ENCODE data around the gene TMEM151A.
"Not testable (repeated sequence)": the region's sequence is repeated elsewhere in the genome, so short reads cannot be mapped to it uniquely, and the experiment has no call there.

TMEM151A gene

GRCh38 chr11:66291706-66292542, at the start of gene TMEM151A:
Gene TMEM151A, plus strand, starts transcription at chr11:66291894. Its CDS starts 120 bp downstream, at chr11:66292014.
- ATAC-seq = no peak

DNA sequence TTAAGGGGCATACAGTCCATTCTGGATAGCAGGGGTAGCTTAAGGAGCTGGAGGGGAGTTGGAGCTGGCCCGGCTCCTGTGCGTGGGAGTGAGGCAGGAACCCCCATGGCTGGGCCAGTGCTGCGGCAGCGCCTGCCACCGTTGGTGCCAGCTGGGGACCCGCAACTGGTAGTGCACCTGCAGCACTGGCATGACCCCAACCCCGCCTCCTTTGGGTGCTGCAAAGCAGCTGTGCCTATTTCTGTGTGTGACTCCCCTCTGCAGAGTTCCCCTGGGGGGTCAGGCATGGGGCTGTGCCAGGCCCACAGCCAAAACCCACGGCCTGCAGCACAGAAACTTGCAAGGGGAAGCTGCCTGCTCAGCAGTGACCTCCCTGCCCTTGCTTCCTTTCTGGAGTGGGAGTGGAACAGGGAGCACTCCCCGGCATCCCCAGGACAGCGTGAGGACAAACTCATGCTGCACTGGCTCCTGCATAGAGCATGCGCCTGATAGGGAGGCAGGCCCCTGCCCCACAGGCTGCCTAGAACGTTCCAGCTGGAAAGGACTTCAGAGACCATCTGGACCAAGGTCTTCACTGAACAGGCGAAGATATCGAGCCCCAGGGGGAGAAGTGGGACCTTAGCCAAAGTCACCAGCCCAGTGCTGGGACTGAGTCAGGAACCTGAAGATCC, 49.5 kb upstream of the TMEM151A start:
- no peak for ATAC-seq

- no peak for ATAC-seq
Observed at GRCh38 chr11:66243782-66244535, 47.7 kb upstream of the TMEM151A start.

- ATAC-seq = no peak
Observed at GRCh38 chr11:66247295-66247694, 44.4 kb upstream of the TMEM151A start.

GRCh38 chr11:66247801-66248200, 43.9 kb upstream of the TMEM151A start:
- no peak for ATAC-seq

- no peak for ATAC-seq
Observed at GRCh38 chr11:66248903-66249302, 42.8 kb upstream of the TMEM151A start.

GRCh38 chr11:66251809-66252208, 39.9 kb upstream of the TMEM151A start:
- no peak for ATAC-seq

DNA sequence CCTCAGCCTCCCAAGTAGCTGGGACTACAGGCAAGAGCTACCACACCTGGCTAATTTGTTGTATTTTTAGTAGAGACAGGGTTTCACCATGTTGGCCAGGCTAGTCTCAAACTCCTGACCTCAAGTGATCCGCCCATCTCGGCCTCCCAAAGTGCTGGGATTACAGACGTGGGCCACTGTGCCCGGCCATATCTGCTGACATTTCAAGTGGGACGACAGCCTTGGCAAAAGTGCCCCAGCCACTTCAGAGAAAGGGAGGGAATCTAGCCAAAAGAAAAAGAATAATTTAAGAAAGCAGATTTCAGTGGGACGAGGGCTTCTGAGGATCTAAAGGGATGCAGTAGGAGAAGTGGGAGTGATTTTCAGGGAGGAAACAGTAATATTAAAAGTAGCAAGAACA, 38.6 kb upstream of the TMEM151A start:
- ATAC-seq = not testable (repeated sequence)

DNA sequence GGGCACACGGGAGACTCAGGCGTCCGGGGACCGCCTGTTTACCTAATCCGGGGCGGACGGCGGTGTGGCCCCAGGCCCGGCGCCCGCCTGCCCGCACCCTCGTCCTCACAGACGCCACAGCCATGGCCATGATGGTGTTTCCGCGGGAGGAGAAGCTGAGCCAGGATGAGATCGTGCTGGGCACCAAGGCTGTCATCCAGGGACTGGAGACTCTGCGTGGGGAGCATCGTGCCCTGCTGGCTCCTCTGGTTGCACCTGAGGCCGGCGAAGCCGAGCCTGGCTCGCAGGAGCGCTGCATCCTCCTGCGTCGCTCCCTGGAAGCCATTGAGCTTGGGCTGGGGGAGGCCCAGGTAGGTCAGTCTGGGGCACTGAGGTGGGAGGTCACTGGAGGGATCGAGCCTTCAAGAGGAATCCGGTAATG, 33.2 kb upstream of the TMEM151A start:
- ATAC-seq = no peak

GRCh38 chr11:66259225-66259624, 32.5 kb upstream of the TMEM151A start:
- ATAC-seq = no peak

DNA sequence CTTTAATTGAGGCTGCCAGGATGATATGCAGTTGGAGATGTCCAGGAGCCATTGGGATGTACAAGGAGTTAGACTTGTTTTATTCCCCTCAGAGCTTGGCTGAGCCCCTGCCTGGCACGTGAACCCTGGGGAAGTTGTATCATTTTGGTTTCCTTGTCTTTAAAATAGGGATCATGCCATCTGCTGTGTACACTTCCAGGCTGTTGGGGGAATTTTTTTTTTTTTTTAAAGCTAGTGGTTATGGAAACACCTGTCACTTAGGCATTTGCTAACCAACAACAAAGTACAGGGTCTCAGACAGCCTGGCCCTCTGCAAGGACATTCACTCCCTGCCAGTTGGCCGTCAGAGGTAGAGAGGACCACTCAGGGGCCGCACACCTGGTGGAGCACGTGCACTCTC, 31.7 kb upstream of the TMEM151A start:
- ATAC-seq = no peak

- ATAC-seq = no peak
Observed at GRCh38 chr11:66261578-66261977, 30.1 kb upstream of the TMEM151A start.

- no peak for ATAC-seq
Observed at GRCh38 chr11:66262191-66262590, 29.5 kb upstream of the TMEM151A start.

- ATAC-seq = no peak
Observed at GRCh38 chr11:66262696-66263095, 29.0 kb upstream of the TMEM151A start.

- ATAC-seq = no peak
Observed at GRCh38 chr11:66263231-66263630, 28.5 kb upstream of the TMEM151A start.

DNA sequence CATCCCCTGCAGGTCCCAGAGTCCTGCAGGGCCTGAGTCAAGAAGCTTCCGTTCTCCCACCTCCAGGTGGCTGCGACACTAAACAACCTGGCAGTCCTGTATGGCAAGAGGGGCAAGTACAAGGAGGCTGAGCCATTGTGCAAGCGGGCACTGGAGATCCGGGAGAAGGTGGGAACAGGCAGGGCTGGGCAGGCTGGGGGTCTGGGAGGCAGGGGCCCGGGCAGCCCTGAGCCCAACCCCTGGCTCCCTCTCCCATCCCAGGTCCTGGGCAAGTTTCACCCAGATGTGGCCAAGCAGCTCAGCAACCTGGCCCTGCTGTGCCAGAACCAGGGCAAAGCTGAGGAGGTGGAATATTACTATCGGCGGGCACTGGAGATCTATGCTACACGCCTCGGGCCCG, 27.9 kb upstream of the TMEM151A start:
- ATAC-seq = no peak

- ATAC-seq = no peak
Observed at GRCh38 chr11:66264383-66264782, 27.3 kb upstream of the TMEM151A start.

DNA sequence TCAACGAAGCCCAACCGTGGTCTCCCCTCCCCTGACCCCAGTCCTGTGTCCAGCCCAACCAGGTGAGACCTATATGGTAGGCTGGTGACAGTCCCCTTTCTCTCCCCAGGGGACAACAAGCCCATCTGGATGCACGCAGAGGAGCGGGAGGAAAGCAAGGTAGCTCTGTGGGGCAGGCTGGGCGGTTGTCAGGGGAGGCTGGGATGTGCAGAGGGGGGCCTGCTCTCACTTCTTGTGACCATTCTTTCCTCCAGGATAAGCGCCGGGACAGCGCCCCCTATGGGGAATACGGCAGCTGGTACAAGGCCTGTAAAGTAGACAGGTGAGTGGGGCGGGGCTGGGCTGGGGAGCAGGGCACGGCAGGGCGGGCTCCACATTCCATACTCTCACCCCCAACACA, 26.8 kb upstream of the TMEM151A start:
- no peak for ATAC-seq

DNA sequence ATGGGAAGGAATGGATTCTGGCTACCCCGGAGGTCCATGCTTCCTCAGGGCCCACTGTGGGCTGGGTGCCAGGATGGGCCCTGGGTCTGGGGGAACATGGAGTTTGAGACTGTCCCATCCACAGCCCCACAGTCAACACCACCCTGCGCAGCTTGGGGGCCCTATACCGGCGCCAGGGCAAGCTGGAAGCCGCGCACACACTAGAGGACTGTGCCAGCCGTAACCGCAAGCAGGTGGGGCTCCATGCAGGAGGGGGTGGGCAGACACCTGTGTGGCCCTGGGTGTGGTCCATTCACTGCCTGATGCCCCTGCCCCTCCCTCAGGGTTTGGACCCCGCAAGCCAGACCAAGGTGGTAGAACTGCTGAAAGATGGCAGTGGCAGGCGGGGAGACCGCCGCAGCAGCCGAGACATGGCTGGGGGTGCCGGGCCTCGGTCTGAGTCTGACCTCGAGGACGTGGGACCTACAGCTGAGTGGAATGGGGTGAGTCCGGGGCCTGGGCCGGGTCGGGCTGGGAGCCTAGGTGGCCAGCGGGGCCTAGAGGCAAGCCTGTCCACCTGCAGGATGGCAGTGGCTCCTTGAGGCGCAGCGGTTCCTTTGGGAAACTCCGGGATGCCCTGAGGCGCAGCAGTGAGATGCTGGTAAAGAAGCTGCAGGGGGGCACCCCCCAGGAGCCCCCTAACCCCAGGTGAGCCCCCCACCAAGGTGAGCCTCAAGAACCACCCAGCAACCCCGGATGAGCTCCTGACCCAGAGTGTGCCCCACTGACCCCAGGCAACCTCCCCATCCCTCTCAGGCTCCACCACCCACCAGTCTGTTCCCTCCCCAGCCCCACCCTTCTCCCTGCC, 25.9 kb upstream of the TMEM151A start:
- no peak for ATAC-seq

DNA sequence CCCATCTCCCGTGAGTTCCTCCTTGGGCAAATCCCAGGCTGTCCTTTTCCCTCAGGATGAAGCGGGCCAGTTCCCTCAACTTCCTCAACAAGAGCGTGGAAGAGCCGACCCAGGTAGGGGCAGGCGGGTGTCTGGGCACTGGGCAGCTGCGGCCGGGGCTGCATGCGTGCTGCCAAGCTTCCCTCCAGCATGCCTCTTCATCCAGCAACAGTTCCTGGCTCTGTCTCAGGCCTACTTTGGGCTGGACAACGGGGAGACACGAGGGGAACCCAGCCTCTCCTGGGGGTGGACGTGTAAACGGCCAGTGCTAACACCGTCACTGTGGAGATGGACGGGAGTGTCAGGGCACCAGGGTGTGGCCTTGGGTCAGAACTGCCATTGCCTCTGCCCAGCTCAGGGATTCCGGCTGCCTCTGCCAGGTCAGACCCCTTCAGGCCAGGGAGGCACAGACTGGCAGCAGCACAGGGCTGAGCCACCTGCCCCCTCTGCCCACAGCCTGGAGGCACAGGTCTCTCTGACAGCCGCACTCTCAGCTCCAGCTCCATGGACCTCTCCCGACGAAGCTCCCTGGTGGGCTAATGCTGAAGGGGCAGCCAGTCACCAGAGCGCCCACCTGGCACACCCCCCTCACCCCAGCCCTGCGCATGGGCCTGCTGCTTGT, 25.2 kb upstream of the TMEM151A start:
- no peak for ATAC-seq

DNA sequence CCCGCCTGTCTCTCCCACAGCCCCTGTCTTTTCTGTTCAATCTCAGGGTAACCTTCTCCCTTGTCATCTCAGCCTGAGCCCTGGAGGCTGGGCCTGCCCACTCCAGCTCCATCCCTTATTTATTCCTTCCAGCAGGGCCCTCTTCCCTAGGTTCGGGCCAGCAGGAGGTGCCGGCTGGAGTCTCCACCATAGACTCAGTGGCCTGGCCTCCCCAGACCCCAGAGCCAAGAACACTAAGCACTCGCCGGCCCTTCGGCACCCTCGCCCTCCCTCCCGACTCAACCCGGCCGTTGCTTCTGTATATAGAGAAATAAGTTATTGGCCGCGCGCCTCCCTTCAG, 24.7 kb upstream of the TMEM151A start:
- ATAC-seq = no peak
